Stimulated activated CD4-positive, alpha-beta T cell treated with anti-CD3 and anti-CD28 coated beads, TNF-alpha, amount 100 ng/mL, for 1 hour (primary cell): ENCODE results near the gene WDR93.
"Not testable (repeated sequence)": the region's sequence is repeated elsewhere in the genome, so short reads cannot be mapped to it uniquely, and the experiment has no call there.

Source experiments
- DNase-seq, 3 donors: peaks; one replicate each; pipeline ENCODE4 v3.0.0-alpha.2; 2020; ENCODE audit warnings: low read depth in 3 of 3, low spot score in 1 of 3

WDR93 gene

DNA sequence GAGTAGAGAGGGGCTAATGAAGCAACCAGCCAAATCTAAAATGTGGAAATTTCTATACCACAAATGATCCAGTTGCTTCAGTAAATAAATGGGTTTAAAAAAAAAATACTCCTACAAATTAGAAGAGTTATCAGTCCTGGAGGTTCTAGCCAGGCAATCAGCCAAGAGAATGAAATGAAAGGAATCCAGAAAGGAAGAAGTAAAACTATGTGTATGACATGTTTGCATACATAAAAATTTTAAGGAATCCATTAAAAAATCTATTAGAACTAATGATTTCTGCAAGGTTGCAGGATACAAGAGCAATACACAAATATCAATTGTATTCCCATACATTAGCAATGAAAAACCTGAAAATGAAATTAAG, 95.1 kb downstream of the WDR93 start:
- DNase-seq = no peak

DNA sequence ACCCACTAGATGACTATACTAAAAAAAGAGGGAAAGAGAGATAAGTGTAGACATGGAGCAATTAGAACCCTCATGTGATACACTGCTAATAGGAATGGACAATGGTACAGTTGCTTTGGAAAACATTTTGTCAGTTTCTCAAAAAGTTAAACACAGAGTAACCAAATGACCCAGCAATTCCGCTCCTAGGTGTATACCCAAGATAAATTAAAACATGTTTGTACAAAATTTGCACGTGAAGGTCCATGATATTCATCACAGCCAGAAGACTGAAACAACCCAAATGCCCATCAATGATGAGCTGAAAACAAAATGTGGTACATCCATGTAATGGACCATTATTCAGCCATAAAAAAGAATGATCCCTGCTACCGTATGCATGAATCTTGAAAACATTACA, 97.3 kb downstream of the WDR93 start:
- DNase-seq = no peak

DNA sequence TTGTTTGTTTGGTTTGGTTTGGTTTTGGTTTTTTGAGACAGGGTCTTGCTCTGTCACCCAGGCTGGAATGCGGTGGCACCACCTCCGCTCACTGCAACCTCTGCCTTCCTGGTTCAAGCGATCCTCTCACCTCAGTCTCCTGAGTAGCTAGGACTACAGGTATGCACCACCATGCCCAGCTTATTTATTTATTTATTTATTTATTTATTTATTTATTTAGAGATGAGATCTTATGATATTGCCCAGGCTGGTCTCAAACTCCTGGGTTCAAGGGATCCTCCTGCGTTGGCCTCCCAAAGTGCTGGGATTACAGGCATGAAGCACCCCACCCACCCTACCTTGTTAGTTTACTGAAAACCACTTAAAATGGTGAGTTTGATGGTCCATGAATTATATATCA, 98.0 kb downstream of the WDR93 start:
- DNase-seq = not testable (repeated sequence)

DNA sequence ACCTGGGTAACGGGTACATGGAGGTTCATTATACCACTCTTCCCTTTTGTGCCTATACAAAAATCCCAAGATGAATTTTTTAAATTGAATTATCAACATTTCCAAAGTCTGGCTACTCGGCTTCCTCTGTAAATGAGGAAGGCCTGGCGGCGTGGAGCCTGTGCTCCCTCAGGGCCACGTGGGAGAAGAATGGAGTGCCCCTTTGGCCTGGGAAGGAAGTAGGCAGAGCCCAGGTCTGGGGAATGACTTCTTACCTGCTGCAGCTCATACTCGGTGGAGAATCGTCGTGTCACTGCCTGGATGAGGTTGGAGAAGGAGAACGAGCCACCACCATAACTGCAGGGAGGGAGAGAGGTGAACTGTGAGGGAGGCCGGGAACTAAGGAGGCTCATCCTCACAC, 99.6 kb downstream of the WDR93 start:
- DNase-seq = no peak

DNA sequence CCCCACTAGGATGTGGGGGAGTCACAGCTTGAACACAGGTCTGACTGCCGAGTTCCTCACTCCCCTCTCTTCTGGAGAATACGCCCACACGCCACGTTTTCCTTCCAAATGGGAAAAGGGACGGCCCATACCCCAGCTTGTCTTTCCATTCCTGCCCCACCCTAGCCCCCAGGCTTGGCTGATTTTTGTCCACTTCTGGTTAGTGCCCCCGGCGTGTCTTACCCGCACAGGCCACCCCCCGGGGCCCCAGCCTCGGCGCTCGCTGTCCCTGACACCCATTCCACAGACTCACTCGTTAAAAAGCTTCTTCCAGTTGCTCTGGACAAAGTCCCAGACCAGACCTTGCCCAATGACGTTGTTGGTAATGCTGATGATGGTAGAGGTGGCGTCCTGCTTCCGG, 100.0 kb downstream of the WDR93 start:
- no peak for DNase-seq

DNA sequence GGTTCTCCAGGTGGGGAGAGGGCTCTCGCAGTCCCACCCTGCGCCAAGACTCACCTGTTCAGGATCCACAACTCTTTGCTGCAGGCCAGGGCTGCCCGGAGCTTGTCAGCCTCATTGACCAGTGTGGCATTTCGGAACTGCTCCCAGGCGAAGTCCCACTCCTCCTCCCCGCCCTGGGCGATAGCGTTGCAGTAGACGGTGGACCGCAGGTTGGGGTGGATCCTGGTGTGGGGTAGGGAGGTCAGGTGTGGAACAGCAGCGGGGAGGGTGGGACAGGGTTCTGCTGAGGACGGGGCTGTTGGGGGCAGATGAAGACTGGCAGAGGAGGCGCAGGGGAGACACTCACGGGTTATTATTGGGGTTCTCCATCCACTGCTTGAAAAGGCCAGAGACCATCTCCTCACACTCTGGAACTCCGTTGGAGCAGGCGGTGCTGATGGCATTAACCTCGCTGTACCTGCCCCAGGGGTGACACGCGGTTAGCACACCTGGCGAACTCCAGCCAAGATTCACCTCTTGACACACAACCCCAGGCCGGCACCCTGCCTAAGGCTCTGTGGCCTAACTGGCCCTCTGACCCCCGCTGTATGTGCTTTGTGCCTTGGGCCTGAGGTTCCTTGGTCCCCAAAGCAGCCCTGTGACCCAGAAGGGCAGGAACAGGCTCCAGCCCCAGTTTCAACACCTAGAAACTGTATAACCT, 101.6 kb downstream of the WDR93 start:
- DNase-seq = no peak
